ENCODE data around the gene C8A. TPM values are rescaled to one million over a fixed set of nuclear protein-coding genes. Genes with fewer than 3 reads are reported as not detected.

C8A gene
- total RNA-seq, 1 donor from 2014 or later: not detected

Other genes with a start within 250 kb of the C8A start
- gene PRKAA2, start 209.5 kb upstream of the C8A start, total RNA-seq: 3.2 and 4.9 TPM in 2 replicates
- gene FYB2, start 35.4 kb upstream of the C8A start, total RNA-seq: not detected in 2 replicates
- gene C8B, start 111.2 kb downstream of the C8A start, total RNA-seq: not detected in 2 replicates

Measured in dermis blood vessel endothelial cell (primary cell).